ENCODE results near the gene OSBPL9.
"Not testable (repeated sequence)": the region's sequence is repeated elsewhere in the genome, so short reads cannot be mapped to it uniquely, and the experiment has no call there.

OSBPL9 gene

DNA sequence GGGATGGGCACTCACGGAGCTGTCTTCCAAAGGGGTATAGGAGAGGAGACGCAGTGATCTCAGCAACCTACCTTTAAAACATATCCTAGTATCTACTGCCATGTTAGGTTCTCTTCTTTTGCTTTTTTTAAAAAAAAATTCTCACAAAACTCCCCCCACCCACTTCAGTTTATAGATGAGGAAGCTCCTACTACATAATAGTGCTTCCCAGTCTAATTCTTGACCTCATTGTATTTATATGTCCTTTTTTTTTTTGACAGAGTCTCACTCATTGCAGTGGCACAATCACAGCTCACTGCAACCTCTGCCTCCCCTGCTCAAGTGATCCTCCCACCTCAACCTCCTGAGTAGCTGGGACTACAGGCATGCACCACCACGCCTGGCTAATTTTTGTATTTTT, 99.9 kb downstream of the OSBPL9 start:
- DNase-seq, result no peak

GRCh38 chr1:51717842-51718241, 101.0 kb downstream of the OSBPL9 start:
- DNase-seq, result no peak

DNA sequence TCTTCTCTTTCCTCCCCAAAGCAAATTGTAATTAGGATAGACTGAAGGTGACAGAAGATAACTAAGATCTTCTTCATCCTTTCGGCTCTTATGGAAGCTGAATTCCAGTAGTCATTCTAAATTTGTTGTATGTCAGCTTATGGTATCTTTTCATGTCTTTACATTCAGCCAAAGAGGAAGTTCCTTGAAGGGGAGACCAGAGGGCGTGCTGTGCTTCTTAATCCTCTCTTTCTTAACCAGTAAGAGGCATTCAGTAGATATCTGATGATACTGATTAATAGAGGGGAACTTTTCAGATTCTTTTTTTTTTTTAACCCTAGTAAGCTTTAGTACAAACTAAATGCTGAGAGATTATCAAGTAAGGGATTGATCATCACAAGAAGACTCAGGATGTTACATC, 102.3 kb downstream of the OSBPL9 start:
- no peak for DNase-seq

GRCh38 chr1:51724797-51725196, 107.9 kb downstream of the OSBPL9 start:
- DNase-seq, result no peak

- no peak for DNase-seq
Measured at GRCh38 chr1:51726051-51726450, 109.2 kb downstream of the OSBPL9 start.

GRCh38 chr1:51726544-51727225, 109.8 kb downstream of the OSBPL9 start:
- DNase-seq, result no peak

GRCh38 chr1:51727366-51727765, 110.5 kb downstream of the OSBPL9 start:
- DNase-seq, result no peak

DNA sequence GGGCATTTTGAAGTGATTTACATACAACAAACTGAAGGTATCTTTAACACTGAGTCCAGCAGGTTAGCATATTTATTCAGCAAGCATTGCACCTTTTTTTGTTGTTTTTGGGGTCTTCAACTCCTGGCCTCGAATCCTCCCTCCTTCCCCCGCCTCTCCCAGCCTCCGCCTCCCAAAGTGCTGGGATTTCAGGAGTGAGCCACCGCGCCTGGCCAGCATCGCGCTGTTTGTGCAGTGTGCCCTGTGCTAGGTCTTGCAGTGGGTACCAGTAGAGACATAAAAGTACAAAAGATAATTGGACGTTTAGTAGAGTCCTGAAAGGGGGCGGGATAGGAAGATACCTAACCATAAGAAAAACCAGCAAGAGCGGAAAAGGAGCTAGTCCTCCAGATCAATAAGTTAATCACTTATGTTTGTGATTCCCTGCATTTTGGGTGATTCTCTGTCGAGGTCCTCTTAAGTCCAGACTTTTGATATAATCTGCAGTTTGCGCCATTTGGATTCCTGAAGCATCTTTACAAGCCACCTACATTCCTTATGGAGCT, 111.8 kb downstream of the OSBPL9 start:
- DNase-seq, result peak; percentile 20

- DNase-seq, result peak; percentile 91
Measured at GRCh38 chr1:51729156-51729823, 112.4 kb downstream of the OSBPL9 start.

- DNase-seq, result no peak
Measured at GRCh38 chr1:51729824-51730301, 113.0 kb downstream of the OSBPL9 start.

- no peak for DNase-seq
Measured at GRCh38 chr1:51731998-51732397, 115.1 kb downstream of the OSBPL9 start.

DNA sequence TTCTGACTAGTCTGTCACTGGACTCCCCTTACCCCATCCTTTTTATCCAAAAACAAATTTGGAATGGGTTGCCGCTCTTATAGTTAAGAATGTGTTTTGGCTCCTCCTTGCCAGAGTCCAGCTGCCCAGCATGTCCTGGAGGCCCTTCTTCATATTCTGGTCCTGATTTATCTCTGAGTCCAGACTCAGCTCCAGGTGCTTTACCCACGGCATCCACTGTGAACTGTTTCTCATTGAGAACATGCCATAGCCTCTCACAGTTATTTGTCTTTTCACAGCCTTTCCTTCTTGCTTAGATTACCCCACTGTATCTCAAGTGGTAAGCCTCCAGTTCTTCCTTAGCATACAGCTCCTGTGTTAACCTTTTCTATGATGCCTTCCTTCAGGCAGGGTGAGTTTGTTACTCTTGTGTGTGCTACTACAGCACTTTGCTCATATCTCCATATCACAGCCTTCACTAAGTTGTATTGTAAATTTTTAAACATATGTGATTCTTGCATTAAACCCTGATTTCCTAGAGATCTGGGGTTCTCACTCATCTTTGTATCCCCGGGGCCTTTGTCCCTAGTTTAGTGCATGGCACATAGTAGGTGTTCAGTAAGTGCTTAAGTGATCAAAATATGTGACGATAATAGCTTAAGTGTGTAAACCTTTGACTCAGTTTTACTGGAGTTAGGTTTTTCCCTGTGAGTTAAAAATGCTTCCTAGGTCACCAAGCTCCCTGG, 116.0 kb downstream of the OSBPL9 start:
- no peak for DNase-seq

DNA sequence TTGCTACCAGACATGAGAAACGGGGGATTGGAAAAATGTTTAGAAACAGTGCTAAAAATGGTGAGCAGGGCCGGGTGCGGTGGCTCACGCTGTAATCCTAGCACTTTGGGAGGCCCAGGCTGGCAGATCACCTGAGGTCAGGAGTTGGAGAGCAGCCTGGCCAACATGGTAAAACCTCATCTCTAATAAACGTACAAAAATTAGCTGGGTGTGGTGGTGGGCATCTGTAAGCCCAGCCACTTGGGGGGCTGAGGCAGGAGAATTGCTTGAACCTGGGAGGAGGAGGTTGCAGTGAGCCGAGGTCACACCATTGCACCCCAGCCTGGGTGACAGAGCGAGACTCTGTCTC, 116.5 kb downstream of the OSBPL9 start:
- not testable (repeated sequence) for DNase-seq

- peak; percentile 78 for DNase-seq
Measured at GRCh38 chr1:51733793-51734522, 117.1 kb downstream of the OSBPL9 start.

- DNase-seq, result no peak
Measured at GRCh38 chr1:51734896-51735745, 118.2 kb downstream of the OSBPL9 start.

DNA sequence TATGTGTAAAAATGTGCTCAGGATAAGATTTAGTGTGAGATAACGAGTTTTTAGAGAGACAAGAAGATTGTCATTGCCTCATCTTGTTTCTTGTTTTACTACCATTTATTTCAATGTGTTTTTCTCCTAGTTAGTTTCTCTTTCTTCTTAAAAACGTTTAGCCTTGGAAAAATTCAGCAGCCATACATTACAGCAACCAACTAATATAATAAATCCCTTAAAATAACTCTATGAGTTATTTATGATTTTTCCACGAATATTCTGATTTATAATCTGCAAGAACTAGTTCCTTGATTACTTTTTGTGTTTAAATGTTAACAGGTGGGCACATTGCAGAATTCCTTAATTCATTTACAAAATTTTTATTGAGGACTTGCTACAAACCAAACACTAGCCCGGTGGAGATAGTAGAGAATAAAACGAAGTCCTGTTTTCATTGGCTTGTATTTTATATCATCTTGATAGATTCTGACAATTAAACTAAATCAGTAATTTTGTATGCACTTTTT, 118.9 kb downstream of the OSBPL9 start:
- DNase-seq, result no peak

DNA sequence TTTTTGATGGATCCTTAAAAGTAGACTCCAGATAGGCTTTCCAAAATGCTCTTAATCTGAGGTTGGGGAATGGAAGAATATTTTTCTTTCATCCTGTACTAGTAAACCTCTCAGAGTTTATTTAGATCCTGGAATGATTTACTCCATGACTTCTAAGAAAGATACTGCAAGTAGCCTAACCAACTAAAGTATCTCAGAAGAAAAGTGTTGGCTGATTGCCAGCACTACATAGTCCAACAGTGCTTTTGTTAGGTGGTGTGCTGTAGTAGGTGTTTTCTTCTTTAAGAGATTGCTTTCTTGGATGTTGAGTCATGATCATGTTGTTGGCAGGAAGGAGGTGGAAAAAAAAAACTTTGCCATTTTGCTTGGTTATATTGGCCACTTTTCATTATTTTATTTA, 119.8 kb downstream of the OSBPL9 start:
- DNase-seq, result no peak

DNA sequence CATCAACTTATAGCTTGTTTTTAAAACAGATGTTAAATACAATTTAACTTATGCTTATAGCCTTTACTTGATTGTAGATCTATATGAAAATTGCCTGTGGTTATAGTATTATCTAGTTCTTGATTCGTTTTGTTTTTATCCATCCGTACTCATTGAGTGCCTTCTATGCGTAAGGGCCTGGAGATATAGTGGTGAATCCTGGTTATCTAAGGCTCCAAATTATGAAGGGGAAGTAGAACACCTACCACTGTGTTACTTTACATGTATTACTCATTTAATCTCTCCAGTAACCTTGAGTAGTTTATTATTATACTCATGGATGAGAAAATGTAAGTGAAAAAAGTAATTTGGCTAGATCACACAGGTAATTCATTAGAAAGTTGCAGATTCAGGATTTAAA, 121.8 kb downstream of the OSBPL9 start:
- DNase-seq, result no peak

DNA sequence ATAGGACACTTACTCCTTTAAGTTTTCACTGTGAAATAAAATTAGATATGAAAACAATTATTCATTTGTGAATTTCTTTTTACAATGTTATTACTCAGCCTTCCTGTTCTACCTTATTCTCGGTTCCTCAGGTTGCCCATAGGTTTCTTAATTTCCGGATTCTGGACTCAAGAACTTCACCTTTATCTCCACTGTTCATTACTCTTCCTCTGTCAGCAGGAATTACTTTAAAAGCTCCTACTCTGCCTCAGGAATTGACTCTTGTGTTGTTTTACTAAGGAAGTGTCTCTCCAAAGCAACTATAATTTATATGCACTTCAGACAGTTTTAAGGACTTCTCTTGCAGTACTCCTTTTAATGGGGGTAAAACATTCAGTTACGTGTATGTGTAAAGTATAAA, 123.8 kb downstream of the OSBPL9 start:
- no peak for DNase-seq

GRCh38 chr1:51741121-51741681, 124.3 kb downstream of the OSBPL9 start:
- no peak for DNase-seq

DNA sequence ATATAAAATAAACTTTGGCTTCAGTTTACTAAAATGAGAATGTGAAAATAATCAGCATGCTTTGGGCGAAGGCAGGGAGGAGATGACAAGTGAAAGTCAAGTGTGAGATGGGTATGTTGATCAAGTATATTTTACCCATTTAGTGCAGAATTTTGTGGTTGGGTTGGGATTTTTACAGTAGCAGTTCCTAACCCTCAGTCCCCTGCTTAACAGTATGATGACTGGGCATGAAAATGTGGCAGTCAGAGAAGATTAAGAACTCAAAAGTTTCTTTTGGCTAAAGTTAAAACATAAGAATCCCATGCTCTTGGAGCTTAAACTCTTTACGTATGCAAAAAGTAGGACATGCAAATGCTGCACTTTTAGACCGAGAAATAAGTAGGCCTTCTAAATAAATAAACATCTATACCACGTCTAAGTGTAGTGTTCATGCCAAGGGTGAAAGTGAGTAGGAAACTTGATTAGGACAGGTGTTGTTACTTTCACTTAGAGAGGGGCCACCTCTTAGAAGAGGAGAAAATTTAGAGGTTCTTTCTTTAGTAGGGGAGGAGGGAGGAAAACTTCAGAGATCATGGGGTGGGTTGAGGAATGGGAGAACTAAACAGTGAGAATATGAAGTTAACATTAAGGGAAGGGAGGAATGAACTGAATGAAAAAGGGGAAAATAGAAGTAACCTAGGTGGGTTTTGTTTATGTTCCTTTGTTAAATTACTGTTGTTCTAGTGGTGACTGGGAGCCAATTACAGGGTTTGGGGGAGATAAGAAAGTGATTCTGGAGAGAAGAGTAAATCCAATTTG, 127.8 kb downstream of the OSBPL9 start:
- DNase-seq, result no peak
